DOHH2 (cell line): ENCODE measurements around the gene PCGF6.

Experiments used
- CTCF ChIP-seq: fragments of 200-600 bp; sonication (generic); IDR thresholded peaks from one replicate; pipeline ENCODE4 v1.5.1; 2014; ENCODE audit warnings: antibody characterized with exemption, mild to moderate bottlenecking, low read depth, low read length; ENCODE audit not compliant: poor library complexity, severe bottlenecking
- EZH2phosphoT487 ChIP-seq: fragments of 200-600 bp; sonication (generic); IDR thresholded peaks from 2 replicates; pipeline ENCODE4 v1.6.1; 2017; ENCODE audit warnings: borderline replicate concordance, mild to moderate bottlenecking, antibody characterized with exemption, low read length, moderate library complexity, mixed read lengths

GRCh38 chr10:103394180-103394579, 43.2 kb upstream of the PCGF6 start:
- no peak for TF ChIP-seq CTCF
- no peak for TF ChIP-seq EZH2phosphoT487
